Spleen (tissue), 7 donors: ENCODE results near the gene CNOT2.

Experiments used
- POLR2A ChIP-seq, 3 donors: fragments of 450-650 bp; IDR thresholded peaks; one replicate each; pipeline ENCODE4 v1.5.1; 2017; ENCODE audit warnings: antibody characterized with exemption in 3 of 3, mild to moderate bottlenecking in 1 of 3
- POLR2AphosphoS5 ChIP-seq, 3 donors: sonication (generic); formaldehyde crosslinking; IDR thresholded peaks; one replicate each; pipeline ENCODE4 v1.5.1; 2017; ENCODE audit warnings: antibody characterized with exemption in 3 of 3
- TF ChIP-seq, protein P1 (sequence below), 11 experiments: fragments of 200-600 bp in 7 of 11; fragments of 450-650 bp in 4 of 11; sonication (generic) in 4 of 11; IDR thresholded peaks in 8 of 11; conservative IDR thresholded peaks in 3 of 11; 1 replicate in 7 of 11; 2 replicates in 4 of 11; pipeline versions ENCODE4 v1.4.0 to v1.8.0; 2016 to 2021; ENCODE audit warnings: antibody characterized with exemption in 11 of 11, inconsistent platforms in 4 of 11, mild to moderate bottlenecking in 1 of 11
- donor health status: DM: no; HTN: no; CAD: no; lungs with moderate emphysema.
- donor health status: DM: no; HTN: no; CAD: no.
- donor health status: DM: no; HTN: no; CAD: no.

DNA sequence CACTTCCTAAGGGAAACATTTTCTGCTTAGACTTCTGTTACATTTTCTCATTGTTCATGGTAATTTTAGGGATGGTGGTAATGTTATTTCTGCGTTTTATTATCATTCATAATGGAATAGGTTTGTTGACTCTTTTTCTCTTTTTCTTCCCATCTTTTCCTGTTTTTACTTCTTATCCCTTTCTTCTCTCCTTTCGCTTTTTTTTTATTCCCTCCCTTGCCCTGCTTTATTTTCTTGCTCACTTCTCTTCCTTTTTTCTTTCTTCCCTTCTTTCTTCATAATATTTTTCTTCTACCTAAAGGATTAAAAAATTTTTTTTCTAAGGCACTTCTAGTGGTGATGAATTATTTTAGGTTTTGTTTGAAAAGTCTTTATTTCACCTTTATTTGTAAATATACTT lies 45.6 kb downstream of the CNOT2 start:
- TF ChIP-seq, protein P1, sequence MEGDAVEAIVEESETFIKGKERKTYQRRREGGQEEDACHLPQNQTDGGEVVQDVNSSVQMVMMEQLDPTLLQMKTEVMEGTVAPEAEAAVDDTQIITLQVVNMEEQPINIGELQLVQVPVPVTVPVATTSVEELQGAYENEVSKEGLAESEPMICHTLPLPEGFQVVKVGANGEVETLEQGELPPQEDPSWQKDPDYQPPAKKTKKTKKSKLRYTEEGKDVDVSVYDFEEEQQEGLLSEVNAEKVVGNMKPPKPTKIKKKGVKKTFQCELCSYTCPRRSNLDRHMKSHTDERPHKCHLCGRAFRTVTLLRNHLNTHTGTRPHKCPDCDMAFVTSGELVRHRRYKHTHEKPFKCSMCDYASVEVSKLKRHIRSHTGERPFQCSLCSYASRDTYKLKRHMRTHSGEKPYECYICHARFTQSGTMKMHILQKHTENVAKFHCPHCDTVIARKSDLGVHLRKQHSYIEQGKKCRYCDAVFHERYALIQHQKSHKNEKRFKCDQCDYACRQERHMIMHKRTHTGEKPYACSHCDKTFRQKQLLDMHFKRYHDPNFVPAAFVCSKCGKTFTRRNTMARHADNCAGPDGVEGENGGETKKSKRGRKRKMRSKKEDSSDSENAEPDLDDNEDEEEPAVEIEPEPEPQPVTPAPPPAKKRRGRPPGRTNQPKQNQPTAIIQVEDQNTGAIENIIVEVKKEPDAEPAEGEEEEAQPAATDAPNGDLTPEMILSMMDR (IDR thresholded peaks at IDR 0.05 in 8 of 11, conservative IDR thresholded peaks at IDR 0.05 in 3 of 11) = no peak
- no peak for TF ChIP-seq POLR2AphosphoS5 (IDR thresholded peaks at IDR 0.05)
- TF ChIP-seq POLR2A (IDR thresholded peaks at IDR 0.05) = no peak
